ENCODE data around the gene OR56A5.
"Not testable (repeated sequence)": the region's sequence is repeated elsewhere in the genome, so short reads cannot be mapped to it uniquely, and the experiment has no call there.

The OR56A5 gene, protein sequence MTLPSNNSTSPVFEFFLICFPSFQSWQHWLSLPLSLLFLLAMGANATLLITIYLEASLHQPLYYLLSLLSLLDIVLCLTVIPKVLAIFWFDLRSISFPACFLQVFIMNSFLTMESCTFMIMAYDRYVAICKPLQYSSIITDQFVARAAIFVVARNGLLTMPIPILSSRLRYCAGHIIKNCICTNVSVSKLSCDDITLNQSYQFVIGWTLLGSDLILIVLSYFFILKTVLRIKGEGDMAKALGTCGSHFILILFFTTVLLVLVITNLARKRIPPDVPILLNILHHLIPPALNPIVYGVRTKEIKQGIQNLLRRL

DNA sequence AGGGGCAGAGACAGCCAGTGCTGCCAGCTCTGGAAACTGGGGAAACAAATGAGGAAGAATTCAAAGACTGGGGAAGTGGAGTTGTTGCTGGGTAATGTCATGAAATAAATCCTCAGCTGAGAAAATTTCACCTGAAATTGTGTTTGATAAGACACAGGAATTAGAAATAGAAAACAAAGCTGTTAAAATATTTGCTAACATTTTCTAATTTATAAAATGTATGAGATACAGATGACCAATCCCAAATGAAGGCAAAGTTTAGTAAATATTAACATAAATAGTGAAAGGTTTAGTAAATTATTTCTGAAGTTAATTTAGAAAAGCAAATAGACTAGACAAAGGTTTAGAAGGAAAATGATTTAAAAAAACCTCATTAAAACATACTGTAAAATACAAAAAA, at the start of gene OR56A5:
TSS of gene OR56A5 (minus strand) at position 101 of the 400 bp plus-strand sequence. CDS start at position 101, 0 bp downstream.
- DNase-seq, result no peak

DNA sequence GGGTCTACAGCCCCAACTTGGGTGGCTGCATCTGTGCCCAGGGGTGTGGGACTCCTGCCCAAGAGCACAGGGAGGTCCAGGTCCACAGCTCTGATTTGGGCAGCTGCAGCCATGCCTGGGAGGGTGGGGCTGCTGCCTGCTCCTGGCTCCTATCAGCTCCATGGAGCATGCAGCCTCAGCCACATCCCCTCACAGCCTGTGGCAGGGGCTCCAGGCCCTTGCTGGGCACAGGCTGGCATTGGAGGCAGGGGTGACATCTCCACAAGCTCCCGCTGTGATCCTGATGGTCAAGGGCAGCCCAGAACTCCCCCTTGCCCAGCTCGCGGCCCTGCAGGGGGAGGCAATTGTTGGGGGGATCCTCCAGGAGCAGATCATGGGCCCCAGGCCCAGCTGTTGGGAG, 44.7 kb upstream of the OR56A5 start:
- DNase-seq, result no peak

DNA sequence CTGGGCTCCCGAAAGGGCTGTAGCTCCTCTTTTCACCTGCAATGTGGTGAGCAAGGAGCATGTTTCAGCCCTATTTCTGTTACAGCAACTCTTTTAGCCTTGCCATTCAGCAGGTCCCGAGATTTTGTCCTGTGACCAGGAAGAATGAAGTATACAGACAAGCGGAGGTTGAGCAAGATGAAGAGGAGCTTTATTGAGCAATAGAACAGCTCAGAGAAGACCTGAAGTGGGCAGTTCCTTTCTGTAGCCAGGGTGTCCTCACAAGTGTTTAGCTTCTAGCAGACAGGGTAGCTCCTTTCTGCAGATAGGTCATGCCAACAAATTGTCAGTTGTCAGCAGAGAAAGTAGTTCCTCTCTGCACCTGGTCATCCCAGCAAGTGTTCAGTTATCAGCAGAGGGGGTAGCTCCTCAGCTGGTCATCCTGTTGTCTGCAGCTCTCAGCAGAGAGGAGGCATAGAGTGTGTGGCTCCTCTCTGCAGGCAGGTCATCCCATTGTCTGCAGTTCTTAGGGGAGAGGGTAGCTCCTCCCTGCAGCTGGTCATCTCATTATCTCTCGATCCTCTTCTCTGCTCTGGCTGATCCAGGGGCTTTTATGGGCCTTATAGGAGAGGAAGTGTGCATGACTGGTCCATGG, 43.9 kb upstream of the OR56A5 start:
- no peak for DNase-seq

DNA sequence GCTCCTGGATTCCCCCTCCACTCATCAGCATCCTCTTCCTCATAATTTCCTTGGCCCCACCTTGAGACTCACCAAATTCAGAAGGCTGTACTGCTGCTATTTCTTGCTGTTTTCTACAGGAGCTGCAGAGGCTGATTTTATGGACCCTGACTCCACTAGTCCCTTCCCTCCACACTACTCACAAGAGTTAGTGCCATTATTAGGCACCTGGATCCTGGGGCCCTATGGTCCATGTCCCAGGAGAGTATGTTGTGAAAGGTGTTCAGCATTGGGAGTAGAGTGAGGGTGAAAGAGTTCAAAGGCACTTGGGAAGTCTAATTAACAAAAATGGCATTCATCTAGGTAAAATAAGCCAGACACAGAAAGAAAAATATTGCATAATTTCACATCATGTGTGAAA, 38.6 kb upstream of the OR56A5 start, which contains the start of gene OR56A4:
TSS of gene OR56A4 (minus strand) at position 101 of the 400 bp plus-strand sequence. CDS start 3,954 bp downstream, outside the sequence.
- no peak for DNase-seq

DNA sequence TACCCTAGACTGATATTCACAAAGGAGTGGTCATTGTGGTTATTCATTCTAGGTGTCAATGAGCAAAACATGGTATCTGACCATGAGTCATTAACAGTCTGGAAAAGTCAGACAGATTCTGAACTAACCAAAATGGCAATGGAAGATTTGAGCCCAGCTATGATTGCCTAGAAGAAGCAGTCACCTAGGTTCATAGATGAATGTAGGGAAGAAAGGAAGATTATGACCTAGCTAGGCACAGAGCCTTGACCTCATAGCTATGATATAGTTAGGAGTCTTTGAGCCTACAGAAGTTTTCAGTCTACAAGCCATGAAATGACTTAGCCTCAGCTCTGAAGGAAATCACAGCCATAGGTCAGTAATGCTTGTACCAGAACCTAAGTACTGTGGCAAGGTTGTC, 38.1 kb upstream of the OR56A5 start:
- DNase-seq, result no peak

DNA sequence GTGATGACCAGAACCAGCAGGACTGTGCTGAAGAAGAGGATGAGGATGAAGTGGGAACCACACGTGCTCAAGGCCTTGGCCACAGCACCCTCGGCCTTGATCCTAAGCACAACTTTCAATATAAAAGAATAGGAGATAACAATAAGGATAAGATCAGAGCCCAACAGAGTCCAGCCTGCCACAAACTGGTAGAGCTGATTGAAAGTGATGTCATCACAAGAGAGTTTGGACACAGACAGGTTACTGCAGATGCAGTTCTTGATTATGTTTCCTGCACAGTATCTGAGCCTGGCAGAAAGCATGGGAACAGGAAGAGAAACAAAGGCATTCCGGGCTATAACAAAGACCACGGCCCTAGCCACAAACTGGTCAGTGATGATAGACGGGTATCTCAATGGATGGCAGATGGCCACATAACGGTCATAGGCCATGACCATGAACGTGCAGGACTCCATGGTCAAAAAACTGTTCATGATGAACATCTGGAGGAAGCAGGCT, 34.0 kb upstream of the OR56A5 start:
- no peak for DNase-seq

DNA sequence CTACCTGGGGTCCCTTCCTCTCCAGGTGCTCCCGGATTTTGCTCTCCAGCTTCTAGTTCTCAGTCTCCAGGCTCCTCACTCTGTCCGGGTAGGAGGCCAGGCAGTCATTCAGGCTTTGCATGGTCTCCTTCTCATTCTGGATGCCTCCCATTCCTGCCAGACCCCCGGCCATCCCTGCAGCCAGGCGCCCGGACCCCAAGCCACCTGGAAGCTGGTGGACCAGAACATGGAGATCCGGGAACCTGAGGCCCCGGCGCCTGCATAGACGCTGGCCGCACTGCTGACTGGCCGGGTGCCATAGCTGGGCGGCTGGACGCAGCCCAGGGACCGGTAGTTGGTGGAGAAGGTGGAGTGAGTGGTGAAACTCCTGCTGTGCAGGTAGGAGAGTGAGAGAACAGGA, 26.5 kb upstream of the OR56A5 start:
- DNase-seq, result no peak

DNA sequence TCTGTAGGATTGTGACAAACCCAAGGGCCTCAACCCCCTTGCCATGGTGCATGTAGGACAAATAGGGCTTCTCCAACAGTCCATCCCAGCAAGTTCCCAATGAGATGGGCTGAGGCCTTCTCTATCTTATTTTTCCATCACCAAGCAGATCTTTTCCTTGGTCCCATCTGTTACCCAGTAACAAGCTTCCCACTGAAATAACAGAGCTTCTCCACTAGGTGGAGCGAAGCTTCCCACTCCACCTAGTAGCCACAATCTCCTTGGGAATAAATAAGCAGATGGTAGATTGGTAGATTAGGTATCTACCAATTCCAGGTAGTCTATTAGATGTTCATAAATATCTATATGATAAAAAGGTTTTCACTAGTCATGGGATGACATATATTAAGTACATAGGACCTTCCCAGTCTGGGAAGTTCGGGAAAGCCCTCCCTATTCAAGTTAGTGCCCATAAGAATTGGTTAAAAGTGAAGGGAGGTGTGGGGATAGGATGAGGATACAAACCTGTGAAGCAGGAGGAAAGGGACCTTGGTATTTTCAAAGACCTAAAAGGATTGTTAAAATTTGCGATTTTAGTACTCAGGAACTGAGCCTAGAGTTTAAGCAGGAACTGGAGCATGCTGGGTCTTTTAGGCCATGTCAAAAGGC, 24.4 kb upstream of the OR56A5 start:
- no peak for DNase-seq

DNA sequence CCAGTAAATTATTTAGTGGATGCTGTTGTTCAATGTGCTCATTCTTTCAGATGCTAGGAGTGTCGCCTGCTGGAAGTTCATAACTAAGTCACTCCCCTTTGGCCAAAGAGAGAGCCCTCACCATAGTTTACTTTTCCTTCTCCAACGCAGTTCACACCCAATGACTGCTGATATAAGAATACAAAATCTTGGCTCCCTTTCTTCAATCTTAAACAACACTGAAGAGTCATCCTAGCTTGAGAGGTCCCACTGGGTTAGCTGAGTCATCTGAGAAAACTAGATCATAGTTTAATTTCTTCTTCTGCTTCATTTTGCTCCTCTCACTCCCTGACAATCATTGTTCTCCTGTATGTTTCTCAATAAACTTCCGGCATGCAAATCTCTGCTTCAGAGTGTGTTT, 23.9 kb upstream of the OR56A5 start:
- no peak for DNase-seq

DNA sequence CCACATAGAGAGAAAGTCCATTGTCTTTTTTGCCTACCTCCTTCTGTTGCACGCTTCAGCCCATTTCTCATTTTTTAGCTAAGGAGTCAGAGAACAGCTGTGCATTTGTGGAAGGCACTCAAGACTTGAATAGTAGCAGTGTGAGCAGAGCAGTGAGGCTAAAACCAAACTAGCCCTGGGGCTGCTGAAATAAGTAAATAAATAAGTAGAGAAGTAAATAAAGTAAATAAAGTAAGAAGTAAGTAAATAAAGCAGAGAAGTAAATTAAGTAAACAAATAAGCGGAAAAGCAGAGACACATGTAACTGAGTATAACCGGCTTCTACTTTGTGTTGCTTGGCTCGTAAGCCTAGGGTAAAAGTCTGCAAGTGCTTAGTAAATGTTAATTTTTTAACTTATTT, 20.9 kb upstream of the OR56A5 start:
- no peak for DNase-seq

DNA sequence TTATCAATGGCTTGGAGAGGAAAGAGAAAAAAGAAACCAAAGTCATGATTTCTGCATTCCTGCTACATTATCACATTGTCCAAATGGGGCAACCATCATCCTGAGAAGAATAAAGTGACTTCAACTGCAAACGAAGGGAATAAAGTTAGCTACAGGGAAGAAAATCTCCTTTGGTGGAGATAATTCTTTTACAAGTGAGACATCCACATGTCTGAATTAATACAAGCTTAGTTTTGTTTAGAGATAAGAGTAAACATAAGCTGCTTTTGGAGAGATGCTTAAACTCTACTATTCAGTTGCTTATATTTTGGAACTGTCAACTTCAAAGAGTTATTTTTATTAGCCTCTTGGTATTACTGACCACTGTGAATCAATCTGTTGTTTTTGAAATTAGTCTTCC, 18.6 kb upstream of the OR56A5 start, which contains the start of gene OR52L1:
TSS of gene OR52L1 (minus strand) at position 101 of the 400 bp plus-strand sequence. CDS start at position 46, 55 bp downstream.
- DNase-seq, result no peak

DNA sequence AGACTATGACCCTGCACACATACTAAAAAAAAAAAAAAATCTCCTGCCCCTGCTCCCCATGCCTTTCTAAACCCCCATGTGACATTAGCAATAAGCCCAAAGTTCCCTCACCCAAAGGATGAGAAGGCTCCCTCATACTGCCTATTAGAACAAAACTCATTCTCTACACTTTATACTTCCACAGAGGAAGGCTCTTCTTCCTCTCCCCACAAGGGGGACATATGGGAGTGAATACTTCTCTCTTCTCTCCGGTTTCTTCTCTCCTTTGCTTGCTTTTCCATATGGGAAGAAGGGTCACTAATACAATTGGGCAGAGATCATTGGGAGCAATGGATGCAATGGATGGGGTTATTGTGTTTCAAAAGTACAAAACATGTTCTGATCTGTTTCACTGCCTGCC, 15.1 kb upstream of the OR56A5 start:
- no peak for DNase-seq

DNA sequence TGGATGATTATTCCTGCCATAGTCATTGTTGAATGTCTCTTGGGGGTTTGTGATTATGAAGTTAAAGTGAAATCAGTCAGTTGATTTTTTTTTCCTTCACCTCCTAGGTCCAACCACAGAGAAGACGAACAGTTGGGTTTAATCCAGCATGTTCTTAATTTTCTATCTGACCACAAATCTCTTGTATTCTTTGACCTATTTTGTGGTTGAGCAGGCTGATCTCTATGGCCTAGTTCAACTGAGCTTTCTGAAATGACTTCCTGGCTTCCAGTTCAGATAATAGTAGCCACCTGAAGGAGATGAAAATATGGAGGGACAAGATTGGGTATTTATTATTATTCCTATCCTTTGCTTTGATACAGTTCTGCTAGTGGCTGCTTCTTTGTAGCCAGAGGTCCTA, 5.2 kb upstream of the OR56A5 start:
- peak in 1 of 2 donors; percentile 1 for DNase-seq

DNA sequence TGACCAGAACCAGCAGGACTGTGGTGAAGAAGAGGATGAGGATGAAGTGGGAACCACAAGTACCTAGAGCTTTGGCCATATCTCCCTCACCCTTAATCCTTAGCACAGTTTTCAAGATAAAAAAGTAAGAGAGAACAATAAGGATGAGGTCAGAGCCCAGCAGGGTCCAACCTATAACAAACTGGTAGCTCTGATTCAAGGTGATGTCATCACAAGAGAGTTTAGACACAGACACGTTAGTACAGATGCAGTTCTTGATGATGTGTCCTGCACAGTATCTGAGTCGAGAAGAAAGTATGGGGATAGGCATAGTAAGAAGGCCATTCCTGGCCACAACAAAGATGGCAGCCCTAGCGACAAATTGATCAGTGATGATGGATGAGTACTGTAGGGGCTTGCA, 586 bp downstream of the OR56A5 start:
- DNase-seq, result no peak

DNA sequence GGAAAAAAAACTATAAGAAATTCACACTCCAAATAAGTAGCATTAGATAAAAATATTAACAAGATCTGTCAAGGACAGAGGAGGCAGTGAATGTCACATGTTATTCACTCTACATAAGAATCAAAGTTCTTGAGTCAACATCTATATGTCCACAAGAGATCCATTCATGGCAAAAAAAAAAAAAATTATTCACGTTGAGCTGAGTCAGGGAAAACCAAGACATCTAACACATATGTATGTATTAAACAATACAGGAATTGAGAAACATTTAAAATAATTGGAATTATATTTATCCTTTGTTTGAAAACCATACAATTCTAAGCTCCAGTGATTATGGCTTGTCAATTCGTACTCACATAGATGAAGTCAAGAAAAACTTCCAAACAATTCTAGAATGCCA, 1.3 kb downstream of the OR56A5 start:
- DNase-seq, result no peak

DNA sequence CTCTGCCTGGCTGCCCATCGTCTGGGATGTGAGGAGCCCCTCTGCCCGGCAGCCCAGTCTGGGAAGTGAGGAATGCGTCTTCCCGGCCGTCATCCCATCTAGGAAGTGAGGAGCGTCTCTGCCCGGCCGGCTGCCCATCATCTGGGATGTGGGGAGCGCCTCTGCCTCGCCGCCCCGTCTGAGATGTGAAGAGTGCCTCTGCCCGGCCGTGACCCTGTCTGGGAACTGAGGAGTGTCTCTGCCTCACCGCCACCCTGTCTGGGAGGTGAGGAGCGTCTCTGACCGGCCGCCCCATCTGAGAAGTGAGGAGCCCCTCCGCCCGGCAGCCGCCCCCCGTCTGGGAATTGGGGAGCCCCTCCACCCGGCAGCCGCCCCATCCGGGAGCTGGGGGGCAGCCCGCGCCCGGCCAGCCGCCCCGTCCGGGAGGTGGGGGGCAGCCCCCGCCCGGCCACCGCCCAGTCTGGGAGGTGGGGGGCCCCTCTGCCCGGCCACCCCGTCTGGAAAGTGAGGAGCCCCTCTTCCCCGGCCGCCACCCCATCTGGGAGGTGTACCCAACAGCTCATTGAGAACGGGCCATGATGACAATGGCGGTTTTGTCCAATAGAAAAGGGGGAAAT, 7.5 kb downstream of the OR56A5 start:
- not testable (repeated sequence) for DNase-seq

DNA sequence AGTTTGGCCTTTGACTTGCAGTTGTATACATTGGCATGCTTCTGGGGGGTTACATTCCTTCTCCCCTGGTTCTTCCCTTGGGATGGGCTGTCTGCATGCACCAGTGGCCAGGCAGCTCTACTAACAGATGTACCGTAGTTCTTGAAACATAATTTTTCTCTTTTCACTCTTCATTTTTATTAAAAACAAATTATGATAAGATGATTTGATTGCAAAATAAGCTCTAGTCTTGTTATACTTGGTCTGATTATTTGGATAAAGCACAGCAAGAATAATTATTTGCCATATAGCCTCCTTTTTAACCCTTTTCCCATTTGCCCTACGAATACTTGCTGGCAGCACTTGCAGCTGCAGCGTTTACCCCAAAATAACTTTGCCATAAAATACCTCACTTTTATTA, 12.7 kb downstream of the OR56A5 start:
- no peak for DNase-seq

DNA sequence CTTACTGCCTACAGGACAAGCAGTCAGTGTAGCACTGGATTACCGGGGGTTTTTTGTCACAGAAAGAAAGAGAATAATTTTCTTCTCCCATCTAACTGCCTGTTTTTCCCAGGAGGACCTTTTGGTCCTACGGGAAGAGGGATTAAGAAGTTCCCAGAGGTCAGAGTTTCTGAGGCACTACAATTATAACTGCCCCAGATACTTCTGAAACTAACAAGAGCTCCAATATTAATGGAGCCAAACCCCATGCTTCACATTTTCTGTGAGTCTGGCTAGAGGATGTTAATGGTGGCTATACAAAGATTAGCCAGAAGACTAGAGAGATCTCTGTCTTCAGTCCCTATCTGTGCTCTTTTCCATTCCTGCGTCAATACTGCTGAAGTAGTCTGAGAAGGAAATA, 26.3 kb downstream of the OR56A5 start, which contains the start of gene OR56A3:
TSS of gene OR56A3 (plus strand) at position 301 of the 400 bp plus-strand sequence. CDS start 5,096 bp downstream, outside the sequence.
- no peak for DNase-seq

DNA sequence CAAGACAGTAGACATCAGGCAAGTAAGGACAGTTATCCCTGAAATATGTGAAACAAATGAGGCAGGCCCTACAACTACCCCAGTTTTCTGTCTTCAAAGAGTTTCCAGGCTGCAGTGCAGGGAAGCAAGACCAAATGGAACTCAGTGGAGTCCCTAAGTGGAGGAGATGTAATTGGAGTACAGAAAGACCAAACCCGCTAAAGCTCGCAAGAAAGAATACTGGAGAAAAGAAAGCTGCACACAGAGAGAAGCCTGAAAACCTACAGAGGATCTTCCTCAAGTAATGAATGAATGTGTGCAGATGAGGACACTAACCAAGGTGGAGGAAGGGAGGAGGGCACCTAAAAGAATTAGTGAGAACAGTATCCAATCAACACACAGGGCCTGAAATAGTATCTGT, 27.5 kb downstream of the OR56A5 start:
- DNase-seq, result no peak

DNA sequence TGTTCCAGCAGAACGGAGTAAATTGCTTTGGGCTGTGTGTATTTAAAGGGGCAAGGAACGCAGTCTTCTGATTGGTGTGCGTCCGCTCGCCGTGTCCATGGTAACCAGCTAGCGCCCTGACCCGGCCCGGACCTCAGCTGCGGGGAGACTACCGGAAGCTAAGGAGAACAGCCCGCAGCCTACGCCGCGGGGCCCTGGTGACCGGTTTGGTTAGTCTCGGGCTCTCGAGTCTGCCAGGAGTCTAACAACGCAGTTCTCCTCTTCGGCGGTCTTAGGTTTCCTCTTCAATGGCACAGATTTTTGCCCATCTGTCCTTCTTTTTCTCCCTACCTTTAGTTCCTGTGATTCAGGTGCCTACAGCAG, 29.7 kb downstream of the OR56A5 start:
- DNase-seq, result no peak

DNA sequence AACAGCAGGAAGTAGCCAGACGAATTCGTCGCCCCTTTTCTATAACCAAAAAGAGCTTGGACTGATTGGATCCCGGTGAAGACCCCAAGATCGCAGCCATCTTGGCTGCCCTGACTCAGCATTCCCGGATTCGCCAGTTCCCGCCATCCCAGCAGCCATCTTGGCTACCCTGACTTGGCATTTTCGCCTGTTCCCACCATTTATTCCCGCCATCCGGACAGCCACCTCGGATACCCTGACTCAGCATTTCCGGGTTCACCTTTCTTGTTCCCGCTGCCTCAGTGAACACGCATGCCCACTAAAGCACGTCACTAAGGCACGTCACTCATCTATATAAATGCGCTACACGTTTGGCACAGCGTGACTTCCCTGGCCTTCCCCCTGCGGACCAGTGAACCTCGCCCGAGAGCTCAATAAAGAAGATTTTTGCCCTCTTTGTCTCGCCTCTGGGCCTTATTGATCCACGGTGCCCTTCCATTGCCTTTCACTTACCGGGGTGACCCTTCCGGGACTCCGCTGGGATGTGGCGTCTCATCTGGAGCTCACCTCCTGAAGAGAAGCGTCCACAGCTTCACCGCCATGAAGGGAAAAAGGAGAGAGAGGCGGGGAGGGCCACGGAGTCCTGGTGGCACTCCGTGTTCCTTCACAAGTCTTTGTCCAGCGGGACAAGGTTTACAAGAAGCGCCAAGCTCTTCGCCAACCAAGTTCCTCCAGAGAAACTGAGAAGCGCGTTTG, 30.3 kb downstream of the OR56A5 start:
- DNase-seq, result no peak

DNA sequence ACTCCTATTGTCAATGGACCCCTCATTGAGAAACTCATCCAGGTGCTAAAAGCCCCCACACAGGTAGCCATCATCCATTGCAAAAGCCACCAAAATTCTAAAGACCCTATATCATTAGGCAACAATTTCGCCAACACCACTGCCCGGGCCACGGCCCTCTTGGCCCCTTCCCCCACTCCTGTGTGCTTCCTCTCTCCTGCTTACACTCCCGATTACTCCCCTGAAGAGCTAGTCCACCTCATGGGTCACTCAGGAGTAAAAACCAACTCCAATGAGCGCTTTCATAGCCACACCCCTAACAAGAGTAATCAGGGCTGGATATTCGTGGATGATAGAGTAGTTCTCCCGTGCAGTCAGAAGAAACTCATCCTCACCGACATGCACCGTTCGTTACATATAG, 35.2 kb downstream of the OR56A5 start:
- no peak for DNase-seq

DNA sequence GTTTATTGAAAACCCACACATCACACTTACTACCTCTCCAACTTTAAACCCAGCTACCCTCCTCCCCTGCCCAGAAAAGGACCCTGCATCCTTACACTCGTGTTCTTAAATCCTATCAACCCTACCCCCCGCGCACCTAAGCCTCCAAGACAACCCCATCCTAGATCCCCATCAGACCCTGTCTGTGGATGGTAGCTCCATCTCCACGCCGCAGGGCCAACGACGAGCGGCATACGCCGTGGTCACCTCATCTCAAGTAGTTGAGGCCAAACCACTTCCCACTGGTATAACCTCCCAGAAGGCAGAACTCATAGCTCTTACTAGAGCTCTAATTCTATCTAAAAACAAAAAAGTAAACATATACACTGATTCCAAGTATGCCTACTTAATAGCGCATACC, 35.6 kb downstream of the OR56A5 start:
- DNase-seq, result no peak
